HG03060 (cell line): ENCODE data around the gene INHA.

Experiments
- ATAC-seq: cut with Tn5 transposase; IDR thresholded peaks from one replicate; pipeline ENCODE4 v1.9.1; 2021; ENCODE audit warnings: low read depth, moderate number of reproducible peaks; ENCODE audit not compliant: unreplicated experiment

Gene INHA

DNA sequence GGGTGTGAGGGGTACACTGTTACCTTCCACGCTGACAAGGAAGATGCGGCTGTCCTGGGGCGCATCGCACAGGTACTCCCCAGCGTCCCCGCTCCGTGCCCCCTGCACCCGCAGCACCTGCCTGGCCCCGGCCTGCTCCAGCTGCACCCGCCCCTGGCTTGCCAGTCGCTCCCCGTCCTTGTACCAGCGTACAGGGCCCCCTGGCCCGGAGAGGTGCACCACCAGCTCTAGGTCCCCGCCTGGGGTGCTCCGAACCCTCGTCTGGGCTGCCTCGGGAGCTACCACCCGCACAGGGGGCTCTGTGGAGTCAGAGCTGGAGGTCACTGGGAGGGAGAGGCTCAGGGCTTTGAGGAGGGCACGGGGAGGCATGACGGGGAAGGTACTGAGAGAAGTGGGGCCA is 14.8 kb upstream of the INHA start:
- no peak for ATAC-seq

DNA sequence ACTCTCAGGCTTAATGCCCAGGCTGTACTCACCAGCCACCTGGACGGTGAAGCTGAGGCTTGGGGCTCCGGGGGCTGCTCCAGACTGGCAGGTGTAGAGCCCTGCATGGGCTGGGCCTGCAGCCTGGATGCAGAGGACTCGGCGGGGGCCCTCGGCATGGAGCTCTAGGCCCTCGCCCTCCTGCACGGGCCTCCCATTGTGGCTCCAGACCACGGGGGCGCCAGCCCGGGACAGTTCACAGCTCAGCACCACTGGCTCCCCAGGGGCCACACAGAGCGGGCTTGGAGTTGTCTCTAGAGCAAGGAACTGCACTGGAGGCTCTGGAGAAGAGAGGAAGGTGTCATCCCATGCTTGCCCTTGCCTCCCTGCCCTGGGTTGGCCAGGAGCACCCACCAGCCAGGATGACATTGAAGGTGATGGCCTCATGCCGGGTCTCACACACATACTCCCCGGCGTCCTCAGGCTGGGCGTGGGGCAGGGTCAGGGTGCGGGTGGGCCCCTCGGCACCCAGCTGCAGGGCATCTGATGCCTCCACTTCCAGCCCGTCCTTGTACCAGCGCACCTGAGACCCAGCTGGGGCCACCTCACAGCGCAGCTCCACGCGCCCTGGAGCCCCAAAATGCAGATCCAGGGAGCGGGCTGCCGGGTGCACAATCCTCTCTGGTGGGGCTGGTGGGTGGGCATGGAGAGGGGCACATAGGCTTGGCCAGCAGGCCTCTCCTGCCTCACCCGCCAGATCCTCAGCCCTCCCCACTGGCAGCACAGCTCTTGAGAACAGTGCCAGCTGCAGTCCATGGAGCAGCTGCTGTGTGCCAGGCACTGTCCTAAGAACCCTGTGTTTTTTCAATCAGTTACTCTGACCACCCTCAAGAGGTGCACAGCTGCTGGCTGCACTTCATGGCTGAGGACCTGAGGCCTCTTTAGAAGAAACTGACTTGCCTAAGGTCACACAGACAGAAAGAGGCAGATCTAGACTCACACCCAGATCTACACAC is 14.0 kb upstream of the INHA start:
- ATAC-seq = no peak

DNA sequence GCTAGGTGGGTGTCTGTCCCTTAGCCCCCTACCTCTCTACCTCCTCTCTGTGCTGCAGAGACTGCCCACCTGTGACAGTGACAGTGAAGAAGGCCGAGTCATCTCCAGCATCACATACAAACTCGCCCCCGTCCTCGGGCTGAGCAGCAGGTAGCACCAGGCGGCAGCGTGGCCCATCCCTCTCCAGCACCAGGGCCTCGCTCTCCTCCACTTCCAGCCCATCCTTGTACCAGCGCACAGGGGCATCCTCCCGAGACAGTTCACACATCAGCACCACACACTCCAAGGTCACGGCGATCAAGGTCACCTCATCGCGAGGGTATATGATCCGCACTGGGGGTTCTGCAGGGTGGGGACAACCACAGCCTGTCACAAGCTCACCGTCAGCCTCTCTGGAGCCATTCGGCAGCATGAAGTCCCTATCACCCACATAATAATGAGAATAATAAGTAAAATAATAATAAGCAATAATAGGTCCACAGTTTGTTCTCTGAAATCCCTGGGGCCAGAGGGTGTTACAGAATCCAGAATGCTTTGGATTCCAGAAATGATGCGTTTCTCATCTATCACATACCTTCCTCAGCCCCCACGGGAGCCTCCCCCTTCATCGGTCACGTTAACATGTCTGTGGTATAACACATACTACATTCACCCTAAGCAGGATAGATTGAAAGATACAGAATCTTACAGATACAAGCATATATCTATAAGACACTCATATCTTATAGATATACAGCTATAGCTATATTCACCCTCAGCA is 12.8 kb upstream of the INHA start:
- ATAC-seq = no peak

DNA sequence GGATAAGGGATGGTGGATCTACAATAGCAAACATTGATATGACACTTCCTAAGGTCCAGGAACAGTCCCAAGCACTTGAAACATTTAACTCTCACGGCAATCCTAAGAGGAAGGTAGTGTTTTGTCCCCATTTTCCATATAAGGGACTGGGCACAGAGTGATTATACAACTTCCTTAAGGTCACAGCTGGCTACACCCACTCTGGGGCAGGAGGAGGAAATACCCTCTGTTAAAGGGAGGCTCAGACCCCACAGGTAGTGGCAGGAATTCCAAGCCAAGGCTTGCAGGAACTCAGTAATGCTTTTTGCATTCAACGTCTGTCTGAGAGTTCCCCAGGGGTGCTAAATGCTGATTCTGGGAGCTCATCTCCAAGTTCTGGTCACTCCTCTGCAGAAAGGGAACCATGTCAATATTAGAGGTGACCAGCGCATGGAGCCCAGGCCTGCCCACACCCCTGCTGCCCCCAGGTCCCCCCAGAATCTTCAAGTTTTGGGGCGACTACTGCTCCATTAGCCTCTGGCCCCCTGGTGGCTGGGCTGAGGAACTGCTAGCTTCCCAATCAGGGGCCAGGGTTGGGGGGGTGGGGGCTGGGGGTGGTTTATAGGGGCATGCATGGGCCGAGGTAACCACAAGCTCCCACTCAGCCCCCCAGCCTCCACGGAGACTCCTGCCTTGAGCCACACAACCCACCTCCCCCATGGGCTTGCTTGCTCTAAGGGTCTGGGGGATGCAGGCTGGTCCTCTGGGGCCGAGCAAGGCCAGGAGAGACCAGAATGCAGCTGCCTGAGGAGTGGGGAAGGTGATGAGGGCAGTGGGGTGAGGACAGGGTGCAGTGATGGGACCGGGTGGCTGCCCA is 11.8 kb upstream of the INHA start:
- no peak for ATAC-seq

DNA sequence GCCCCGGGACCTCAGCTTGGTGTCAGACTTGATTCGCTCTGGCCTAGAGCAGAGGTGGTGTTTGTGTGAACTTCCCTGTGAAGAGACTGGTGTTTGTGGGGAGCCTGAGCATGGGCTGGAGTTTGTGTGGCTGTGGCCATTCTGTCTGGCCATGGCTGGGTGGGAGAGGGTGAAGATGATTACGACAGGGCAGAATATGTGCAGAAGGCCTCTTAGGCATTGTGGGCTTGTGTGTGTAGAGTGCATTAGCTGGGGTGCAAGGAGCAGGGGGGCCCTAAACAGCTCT is 11.3 kb upstream of the INHA start:
- no peak for ATAC-seq

DNA sequence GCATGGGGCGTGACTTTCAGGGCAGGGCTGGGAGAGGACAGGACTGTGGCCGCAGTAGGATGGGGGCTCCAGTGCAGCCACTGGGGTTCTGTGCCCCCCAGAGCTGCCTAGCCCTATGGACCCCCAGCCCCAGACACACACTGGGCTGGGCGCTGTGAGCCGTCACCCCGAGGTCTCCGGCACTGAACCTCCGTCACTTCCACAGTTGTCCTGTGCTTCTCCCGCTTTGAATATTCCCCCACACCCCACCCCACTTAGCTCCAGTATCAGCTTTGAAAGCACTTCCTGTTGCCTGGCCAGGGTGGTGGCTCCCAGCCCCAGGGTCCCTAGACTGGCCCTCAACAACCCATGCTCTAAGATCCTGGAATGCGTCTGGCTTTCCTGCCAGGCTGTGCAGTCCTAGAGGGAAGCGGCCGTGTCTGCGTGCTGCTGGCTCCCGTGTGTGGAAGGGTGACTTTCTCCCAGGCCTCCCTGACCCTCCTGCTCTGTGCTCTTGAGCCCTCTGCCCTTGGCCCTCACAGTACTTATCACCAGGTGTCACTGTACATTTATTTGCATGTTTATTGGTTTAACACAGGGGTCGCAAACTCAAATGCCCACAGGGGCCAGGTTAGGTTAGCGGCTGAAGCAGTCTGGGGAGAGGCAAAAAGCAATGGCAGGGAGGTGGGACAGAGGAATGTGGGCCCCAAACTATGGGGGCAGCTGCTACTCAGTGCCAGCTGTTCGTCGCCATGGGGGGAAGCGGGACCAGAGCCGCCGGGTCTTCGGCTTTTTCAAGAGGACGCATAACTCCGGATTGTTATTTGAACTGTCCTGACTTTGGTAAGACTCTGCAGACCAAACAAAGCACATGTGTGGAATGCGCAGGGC is 10.7 kb upstream of the INHA start:
- ATAC-seq = no peak

DNA sequence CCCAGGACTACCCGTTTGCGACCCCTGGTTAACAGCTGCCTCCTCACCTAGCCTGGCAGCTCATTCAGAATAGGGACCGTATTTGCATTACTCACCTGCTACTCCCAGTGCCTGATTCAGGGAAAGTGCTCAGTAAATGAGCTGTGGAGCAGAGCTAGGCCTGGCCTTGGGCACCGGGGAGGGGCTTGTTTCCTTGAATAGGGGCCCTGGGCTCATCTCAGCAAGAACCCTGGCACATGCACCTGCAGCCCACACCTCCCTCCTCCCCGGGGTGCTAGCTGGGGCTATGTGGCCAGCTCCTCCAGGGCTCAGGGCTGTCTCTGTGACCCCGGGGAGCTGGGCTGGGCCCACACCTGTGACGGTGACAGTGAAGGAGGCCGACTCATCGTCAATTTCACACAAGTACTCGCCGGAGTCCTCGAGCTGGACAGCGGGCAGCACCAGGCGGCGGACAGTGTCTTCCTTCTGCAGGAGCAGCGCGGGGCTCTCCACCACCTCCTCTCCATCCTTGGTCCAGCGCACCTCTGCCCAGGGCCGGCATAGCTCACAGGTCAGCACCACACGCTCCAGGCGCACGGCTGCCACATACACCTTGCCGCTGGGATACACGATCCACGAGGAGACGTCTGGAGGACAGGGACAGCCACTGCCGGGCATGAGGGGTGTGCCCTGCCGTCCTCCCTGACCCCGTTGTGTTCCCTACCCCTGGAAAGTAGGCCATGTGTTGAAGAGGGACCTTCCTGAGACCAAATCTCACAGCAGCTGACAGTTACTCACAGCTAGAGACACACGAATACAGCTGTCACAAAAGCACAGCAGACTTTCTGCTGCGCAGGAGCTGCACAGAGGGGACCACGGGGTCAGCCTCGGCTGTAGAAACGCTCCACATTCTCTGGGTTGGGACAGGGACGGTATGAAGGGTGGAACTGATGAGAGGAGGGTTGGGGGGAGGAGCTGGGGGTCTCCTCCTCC is 9.8 kb upstream of the INHA start:
- no peak for ATAC-seq

DNA sequence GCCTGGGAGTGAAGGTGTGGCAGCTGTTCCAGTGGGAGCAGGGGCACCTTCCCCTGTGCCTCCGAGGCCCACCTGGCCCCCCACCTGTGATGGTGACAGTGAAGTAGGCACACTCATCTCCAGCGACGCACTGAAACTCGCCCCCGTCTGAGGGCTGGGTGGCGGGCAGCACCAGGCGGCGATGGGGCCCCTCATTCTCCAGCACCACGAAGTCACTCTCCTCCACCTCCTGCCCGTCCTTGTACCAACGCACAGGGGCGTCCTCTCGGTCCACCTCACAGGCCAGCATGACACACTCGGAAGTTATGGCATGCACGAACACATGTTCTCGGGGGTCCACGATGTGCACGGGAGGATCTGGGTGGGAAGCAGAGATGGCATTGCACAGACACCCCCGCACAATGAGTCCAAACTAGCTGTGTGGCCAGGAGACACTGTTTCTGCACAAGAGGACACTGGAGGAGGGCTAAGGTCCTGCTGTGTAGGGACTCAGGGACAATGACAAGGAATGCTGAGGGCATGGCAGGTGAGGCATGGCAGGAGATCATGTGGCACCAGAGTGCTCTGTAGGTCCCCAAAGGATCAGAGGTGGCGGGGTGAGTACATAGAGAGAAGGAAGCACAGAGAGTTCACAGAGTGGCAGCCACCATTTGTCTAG is 8.7 kb upstream of the INHA start:
- no peak for ATAC-seq

DNA sequence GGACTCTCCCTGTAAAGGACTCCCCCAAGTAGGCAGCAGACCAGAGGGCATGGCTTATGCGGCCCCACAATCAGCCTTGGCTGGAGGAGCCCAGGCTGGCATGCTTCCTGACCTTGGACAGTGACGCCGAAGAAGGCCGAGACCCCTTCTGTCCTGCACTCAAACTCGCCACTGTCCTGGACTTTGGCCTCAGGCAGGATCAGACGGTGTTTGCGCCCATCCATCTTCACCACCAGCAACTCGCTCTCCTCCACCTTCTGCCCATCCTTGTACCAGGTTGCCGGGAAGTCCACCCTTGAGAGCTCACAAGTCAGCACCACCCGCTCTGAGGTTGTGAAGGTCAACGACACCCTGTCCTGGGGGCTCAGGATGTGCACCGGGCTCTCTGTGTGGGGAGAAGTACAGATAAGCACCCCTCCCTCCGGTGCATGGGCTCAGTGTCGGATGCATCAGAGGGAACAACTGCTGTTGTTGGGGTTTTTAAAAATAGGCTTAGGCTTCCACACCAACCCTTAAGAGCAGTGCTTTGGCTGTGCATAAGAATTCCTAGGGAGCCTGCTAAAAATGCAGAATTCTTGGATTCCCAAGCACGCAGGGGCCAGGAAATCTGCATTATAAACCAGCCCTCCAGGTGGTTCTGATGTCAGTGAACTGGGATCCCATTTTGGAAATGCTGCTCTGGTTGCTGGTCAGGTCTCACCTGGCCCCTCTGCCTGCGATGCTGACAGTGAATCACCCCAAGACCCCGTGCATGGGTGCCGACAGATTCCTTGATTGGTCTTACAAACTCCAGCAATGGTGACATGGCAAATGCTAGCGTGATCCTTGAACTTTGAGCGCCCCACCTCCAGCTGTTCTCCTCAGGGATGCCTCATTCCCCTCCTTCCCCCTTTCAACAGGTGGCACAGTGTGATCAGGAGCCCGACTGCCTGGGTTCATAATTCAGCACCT is 6.7 kb upstream of the INHA start:
- no peak for ATAC-seq

DNA sequence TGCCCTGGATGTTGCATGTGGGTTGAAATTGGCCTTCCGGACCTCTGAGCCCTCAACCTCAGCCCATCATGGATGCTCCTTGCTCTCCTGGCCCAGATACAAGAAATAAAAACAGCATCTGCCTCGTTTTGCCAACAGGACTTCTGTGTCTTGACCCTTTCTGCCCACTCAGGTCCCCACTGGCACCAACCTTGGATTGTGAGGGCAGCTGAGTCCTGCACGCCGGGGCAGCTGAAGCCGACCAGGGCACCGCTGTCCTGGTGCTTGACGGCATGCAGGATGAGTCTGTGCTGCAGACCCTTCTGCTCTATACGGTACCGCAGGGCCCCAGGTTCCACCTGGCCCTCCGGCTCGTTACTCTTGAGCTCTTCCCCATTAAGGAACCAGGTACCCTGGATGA is 5.5 kb upstream of the INHA start:
- ATAC-seq = no peak

DNA sequence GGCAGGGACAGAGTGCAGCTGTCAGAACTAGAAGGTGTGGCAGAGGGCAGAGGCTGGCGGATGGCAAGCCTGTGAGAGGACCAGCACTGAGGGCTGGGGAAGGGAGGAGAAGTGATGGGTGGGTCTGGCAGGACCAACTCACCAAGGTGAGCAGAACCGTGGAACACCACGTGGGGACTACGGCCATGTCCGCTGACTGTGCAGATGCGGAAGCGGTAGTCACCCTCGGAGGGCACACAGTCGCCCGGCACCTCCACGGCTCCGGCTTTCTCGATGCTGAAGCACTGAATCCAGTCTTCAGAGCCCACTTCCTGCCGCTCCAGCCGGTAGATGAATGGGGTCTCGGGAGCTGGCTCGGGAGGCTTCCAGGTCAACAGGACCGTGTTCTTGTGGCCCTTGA is 5.0 kb upstream of the INHA start:
- no peak for ATAC-seq

DNA sequence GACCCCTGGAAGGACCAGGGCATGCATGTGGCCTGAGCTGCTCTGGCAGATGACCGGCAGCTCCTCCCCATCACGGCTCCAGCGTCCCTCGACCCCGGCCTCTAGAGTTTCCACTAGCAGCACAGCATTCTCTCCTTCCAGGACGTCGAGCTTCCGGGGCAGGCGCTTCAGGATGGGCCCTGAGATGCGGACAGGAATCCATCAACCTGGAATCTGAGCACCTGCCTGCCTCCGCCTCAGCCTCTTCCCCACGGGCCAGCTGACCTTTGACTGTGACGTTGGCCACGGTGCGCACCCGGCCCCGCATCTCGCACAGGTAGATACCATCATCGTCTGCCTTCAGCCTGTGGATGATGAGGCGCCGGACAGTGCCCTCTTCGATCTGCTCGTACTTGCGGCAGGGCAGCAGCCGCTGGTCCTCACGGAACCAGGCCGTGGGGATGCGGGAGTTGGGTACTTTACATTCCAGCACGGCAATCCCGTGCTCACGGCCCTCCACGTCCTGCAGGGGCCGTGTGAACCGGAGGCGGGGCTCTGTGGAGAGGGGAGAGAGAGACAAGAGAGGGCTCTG is 4.2 kb upstream of the INHA start:
- ATAC-seq = no peak

DNA sequence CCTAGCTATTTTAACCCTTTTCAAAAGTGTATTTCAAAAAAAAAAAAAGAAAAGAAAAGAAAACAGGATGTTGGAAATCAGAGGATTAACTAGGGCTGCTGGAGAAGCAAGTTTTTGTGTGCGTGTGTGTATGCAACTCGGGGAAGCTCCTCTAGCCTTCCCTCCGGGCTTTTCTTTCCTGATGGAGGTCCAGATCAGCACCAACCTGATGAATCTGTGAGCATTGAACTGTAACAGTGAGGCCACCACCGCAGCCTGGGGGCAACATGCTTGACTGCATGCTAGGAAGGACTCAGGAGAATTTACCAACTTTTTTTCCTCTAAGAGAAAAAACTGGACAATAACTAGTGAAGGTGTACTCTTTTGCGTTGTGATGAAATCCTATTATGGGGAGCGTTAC is 3.1 kb upstream of the INHA start:
- no peak for ATAC-seq

DNA sequence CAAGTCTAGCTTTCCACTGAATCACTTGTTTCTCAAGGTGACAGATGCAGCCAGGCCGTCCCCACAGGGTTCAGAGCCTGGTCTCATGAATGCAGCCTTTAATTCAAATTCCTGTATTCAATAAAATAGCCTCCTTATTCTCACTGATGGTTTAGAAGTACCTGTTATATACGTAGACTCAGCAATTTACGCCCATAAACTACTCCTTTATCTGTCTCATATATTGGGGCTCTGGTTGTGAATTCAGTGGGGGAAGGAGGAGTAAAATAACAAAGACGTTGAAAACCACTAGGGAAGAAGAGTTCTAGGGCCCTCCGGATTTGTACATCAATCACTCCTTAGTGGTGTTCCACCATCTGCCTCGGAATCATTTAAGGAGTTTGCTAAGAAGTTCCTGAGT is 2.5 kb upstream of the INHA start:
- ATAC-seq = no peak

DNA sequence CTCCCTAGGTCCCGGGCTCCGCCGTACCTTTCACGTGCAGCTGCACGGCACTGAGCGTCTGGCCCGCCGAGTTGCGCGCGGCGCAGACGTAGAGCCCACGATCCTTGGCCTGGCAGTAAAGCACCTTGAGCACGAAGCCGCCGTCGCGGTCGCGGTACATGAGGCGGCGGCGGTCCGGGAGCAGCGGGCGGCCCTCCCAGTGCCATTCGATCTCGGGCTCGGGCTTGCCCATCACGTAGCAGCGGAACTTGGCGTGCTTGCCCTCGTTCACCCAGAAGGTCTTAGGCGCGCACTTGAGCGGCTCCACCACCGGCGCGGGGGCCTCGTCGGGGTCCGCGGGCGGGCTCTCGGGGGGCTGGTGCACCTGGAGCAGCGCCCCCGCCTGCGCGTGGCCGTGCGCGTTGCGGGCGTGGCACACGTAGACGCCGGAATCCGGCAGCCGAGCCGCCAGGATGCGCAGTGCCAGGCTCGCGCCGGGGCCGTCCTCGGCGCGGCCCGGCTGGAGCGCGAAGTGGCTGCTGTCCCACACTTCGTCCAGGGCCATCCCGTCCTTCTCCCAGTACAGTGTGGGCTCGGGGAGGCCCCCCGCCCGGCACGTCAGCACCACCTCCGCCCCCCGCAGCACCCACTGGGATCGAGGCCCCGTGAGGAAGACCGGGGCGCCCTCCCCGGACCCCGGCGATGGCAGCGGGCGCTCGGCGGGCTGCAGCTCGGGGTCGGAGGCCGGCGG is 1.8 kb upstream of the INHA start:
- no peak for ATAC-seq

DNA sequence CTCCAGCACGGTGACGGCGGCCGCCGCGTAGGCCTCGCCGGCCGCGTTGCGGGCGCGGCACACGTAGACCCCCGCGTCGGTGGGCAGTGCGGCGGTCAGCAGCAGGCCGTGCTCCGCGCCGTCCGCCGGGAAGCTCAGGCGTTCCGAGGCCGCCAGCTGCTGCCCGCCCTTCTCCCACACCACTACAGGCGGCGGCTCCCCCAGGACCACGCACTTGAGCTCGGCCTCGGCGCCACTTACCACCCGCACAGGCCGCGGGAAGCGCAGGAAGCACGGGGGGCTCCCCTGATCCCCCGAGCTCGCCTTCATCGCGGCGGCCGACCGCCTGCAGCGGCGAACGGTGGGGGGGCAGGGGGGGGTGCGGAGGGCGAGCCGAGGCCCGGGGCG is 1.2 kb upstream of the INHA start:
- ATAC-seq = no peak
